Measurements from ENCODE around the gene CACNA2D3. TPM values are rescaled to one million over a fixed set of nuclear protein-coding genes. Genes with fewer than 3 reads are reported as not detected.

CACNA2D3 gene
- total RNA-seq, 1 experiment from 2014 or later, result not detected

DNA sequence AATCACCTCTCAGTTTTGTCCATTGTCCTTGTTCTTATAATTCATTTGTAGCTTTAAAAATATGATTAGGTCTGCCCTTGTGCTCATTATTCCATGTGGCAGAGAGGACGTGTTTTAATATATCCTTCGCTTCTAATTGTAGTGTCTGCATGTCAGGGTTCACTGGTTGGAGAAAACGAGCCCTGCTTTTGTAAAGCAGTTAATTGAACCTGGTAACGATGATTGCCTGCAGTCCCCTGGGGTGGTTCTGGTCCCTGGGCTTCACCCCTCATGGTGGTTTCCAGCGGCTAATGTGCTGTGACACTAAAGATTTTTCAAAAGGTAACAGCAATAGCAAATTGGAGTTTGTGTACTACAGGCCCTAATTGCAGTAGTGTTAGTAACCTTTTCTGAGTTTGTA, 299.6 kb downstream of the CACNA2D3 start:
- Histone ChIP-seq H3K4me2 (ENCODE audit: low read length) (no peak overlapping the region), H3K27me3 (ENCODE audit: low read length) (peaks cover 60% of the 10 kb centered on the region), H2AFZ (ENCODE audit: low read length) (no peak overlapping the region), H3K9me2 (replicated peaks; ENCODE audit: low read length) (no peaks in the 10 kb centered on the region), H3K9ac (ENCODE audit: low read length) (no peak overlapping the region), H3K36me3 (ENCODE audit: low read depth, low read length) (no peaks in the 10 kb centered on the region), H3K4me1 (ENCODE audit: insufficient read depth, low read length) (no peaks in the 10 kb centered on the region), H3K9me3 (ENCODE audit: low read length) (no peaks in the 10 kb centered on the region), H3K27ac (ENCODE audit: low read length) (no peak overlapping the region), H4K20me1 (ENCODE audit: low read length) (no peaks in the 10 kb centered on the region), H3K79me2 (ENCODE audit: low read length) (no peaks in the 10 kb centered on the region), H3K4me3 (ENCODE audit: low read length) (no peak overlapping the region), H3F3A (ENCODE audit: low read length, unreplicated experiment) (no peaks in the 10 kb centered on the region)
- BruUV-seq (replicated peaks), result no TSS peak
- CTCF ChIA-PET, result no interaction called here
- intact Hi-C loops (cut with micrococcal nuclease), result no loop called here
- no peak for DNase-seq
- ATAC-seq, result no peak
- no peak for TF ChIP-seq CTCF (conservative IDR thresholded peaks at IDR 0.05; ENCODE audit: low read depth, low read length)
- TF ChIP-seq EZH2phosphoT487 (IDR thresholded peaks at IDR 0.05; ENCODE audit: borderline replicate concordance, low read length), result no peak
- TF ChIP-seq EZH2 (IDR thresholded peaks at IDR 0.05; ENCODE audit: low read length, unreplicated experiment), result no peak
- POLR2A ChIA-PET (ENCODE audit: unreplicated experiment), result no interaction called here

DNA sequence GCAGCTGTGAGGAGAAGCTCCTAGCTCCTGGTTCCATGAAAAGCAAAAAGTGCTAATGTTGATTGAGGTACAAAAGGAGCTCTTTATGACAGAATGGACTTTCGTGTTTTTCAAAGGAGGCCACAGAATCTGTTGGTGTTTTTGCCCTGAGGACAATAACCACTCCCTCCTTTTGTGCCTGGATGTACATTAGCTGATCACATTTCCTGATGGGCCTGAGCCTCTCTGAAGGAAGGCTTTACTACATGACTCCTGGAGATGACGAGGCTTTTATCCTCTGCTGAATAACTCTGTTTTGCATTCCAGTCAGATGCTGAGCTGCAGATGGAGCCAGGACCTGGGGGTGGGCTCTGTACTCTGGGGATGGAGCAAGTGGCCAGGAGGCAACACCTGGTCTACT, 301.9 kb downstream of the CACNA2D3 start:
- Histone ChIP-seq H3K36me3 (ENCODE audit: low read depth, low read length) (no peaks in the 10 kb centered on the region), H3K9ac (ENCODE audit: low read length) (no peak overlapping the region), H3F3A (ENCODE audit: low read length, unreplicated experiment) (no peaks in the 10 kb centered on the region), H3K79me2 (ENCODE audit: low read length) (no peaks in the 10 kb centered on the region), H3K9me2 (replicated peaks; ENCODE audit: low read length) (no peaks in the 10 kb centered on the region), H3K4me1 (ENCODE audit: insufficient read depth, low read length) (no peaks in the 10 kb centered on the region), H3K9me3 (ENCODE audit: low read length) (no peaks in the 10 kb centered on the region), H3K27me3 (ENCODE audit: low read length) (peaks cover 54% of the 10 kb centered on the region), H3K27ac (ENCODE audit: low read length) (no peak overlapping the region), H2AFZ (ENCODE audit: low read length) (no peak overlapping the region), H4K20me1 (ENCODE audit: low read length) (no peaks in the 10 kb centered on the region), H3K4me3 (ENCODE audit: low read length) (no peak overlapping the region), H3K4me2 (ENCODE audit: low read length) (no peak overlapping the region)
- intact Hi-C loops (cut with micrococcal nuclease), result no loop called here
- TF ChIP-seq EZH2 (IDR thresholded peaks at IDR 0.05; ENCODE audit: low read length, unreplicated experiment), result no peak
- no peak for TF ChIP-seq EZH2phosphoT487 (IDR thresholded peaks at IDR 0.05; ENCODE audit: borderline replicate concordance, low read length)
- no peak for TF ChIP-seq CTCF (conservative IDR thresholded peaks at IDR 0.05; ENCODE audit: low read depth, low read length)
- DNase-seq (no peak), ATAC-seq (no peak)
- POLR2A ChIA-PET (ENCODE audit: unreplicated experiment), result no interaction called here
- no TSS peak for BruUV-seq (replicated peaks)
- CTCF ChIA-PET, result no interaction called here

- no peak overlapping the region for H3K9ac ChIP-seq (ENCODE audit: low read length)
- no TSS peak for BruUV-seq (replicated peaks)
- CTCF ChIA-PET, result no interaction called here
- H3K27ac ChIP-seq (ENCODE audit: low read length), result no peak overlapping the region
- H3K4me3 ChIP-seq (ENCODE audit: low read length), result no peak overlapping the region
- TF ChIP-seq CTCF (conservative IDR thresholded peaks at IDR 0.05; ENCODE audit: low read depth, low read length) (no peak), EZH2 (IDR thresholded peaks at IDR 0.05; ENCODE audit: low read length, unreplicated experiment) (no peak), EZH2phosphoT487 (IDR thresholded peaks at IDR 0.05; ENCODE audit: borderline replicate concordance, low read length) (no peak)
- DNase-seq (no peak), ATAC-seq (no peak)
- no peaks in the 10 kb centered on the region for H3K4me1 ChIP-seq (ENCODE audit: insufficient read depth, low read length)
- intact Hi-C loops (cut with micrococcal nuclease), result no loop called here
- H3K4me2 ChIP-seq (ENCODE audit: low read length), result no peak overlapping the region
- no peaks in the 10 kb centered on the region for H3K36me3 ChIP-seq (ENCODE audit: low read depth, low read length)
- H3K9me2 ChIP-seq (replicated peaks; ENCODE audit: low read length), result no peaks in the 10 kb centered on the region
- no peak overlapping the region for H2AFZ ChIP-seq (ENCODE audit: low read length)
- no peaks in the 10 kb centered on the region for H4K20me1 ChIP-seq (ENCODE audit: low read length)
- H3K79me2 ChIP-seq (ENCODE audit: low read length), result no peaks in the 10 kb centered on the region
- H3K27me3 ChIP-seq (ENCODE audit: low read length), result peaks cover 56% of the 10 kb centered on the region
- POLR2A ChIA-PET (ENCODE audit: unreplicated experiment), result no interaction called here
- H3K9me3 ChIP-seq (ENCODE audit: low read length), result no peaks in the 10 kb centered on the region
- no peaks in the 10 kb centered on the region for H3F3A ChIP-seq (ENCODE audit: low read length, unreplicated experiment)
Measured at GRCh38 chr3:54426381-54426780, 304.0 kb downstream of the CACNA2D3 start.
